Measurements from ENCODE around the gene ASF1B. TPM values are rescaled to one million over a fixed set of nuclear protein-coding genes. Genes with fewer than 3 reads are reported as not detected.
"Not testable (repeated sequence)": the region's sequence is repeated elsewhere in the genome, so short reads cannot be mapped to it uniquely, and the experiment has no call there.

Gene ASF1B
- total RNA-seq, 3 donors from 2014 or later (not counting 1 experiment from before 2014, with no cell fraction given), result 4.5 to 5.5 (median 4.8) TPM

GRCh38 chr19:14148751-14149410, 12.5 kb upstream of the ASF1B start:
- H3K4me3 ChIP-seq (ENCODE audit: low read length), result peak overlapping the region; percentile 21
- peaks cover 31% of the 10 kb centered on the region for H3K4me1 ChIP-seq (ENCODE audit: control insufficient read depth, insufficient read depth, low read length)
- ATAC-seq (no peak), DNase-seq (no peak)
- WGBS (ENCODE audit: insufficient coverage), result 73% methylated on average over 12 of the region's 13 CpGs
- TF ChIP-seq CTCF (IDR thresholded peaks at IDR 0.05), result no peak
- H3K27me3 ChIP-seq (ENCODE audit: control insufficient read depth, insufficient read depth, low read length), result no peaks in the 10 kb centered on the region
- intact Hi-C loops (cut with micrococcal nuclease), result loop anchor here (1.0 kb wide), 2 partner anchors 12 to 199 kb away; no protein-coding TSS in a partner anchor
- Mint-ChIP-seq H3K9me3 (no peaks in the 10 kb centered on the region), H3K27me3 (ENCODE audit: low read depth in 2 of 2) (no peaks in the 10 kb centered on the region), H3K36me3 (no peaks in the 10 kb centered on the region), H3K4me1 (peaks cover 23 to 37% of the 10 kb centered on the region in 2 donors), H3K4me3 (peak overlapping the region; percentile 87), H3K27ac (peak overlapping the region; percentile 92 to 97)
- H3K9me3 ChIP-seq (ENCODE audit: control insufficient read depth, insufficient read depth, low read length), result no peaks in the 10 kb centered on the region
- H3K27ac ChIP-seq (ENCODE audit: low read length), result peak overlapping the region; percentile 87
- H3K36me3 ChIP-seq (ENCODE audit: control insufficient read depth, insufficient read depth, low read length), result peaks cover 3% of the 10 kb centered on the region

GRCh38 chr19:14147797-14148605, 11.6 kb upstream of the ASF1B start:
- Histone ChIP-seq H3K27ac (ENCODE audit: low read length) (peak overlapping the region; percentile 87), H3K4me3 (ENCODE audit: low read length) (no peak overlapping the region), H3K27me3 (ENCODE audit: control insufficient read depth, insufficient read depth, low read length) (no peaks in the 10 kb centered on the region), H3K4me1 (ENCODE audit: control insufficient read depth, insufficient read depth, low read length) (peaks cover 31% of the 10 kb centered on the region), H3K9me3 (ENCODE audit: control insufficient read depth, insufficient read depth, low read length) (no peaks in the 10 kb centered on the region), H3K36me3 (ENCODE audit: control insufficient read depth, insufficient read depth, low read length) (peaks cover 3% of the 10 kb centered on the region)
- 64% methylated on average over 16 of the region's 20 CpGs for WGBS (ENCODE audit: insufficient coverage)
- H3K9me3 Mint-ChIP-seq, result no peaks in the 10 kb centered on the region
- peak overlapping the region; percentile 81 for H3K4me3 Mint-ChIP-seq
- intact Hi-C loops (cut with micrococcal nuclease), result loop anchor here (1.0 kb wide), 1 partner anchor 200 kb away; no protein-coding TSS in a partner anchor
- DNase-seq (peak; percentile 71 to 73), ATAC-seq (peak; percentile 84 to 91 (median 86))
- peaks cover 23 to 37% of the 10 kb centered on the region in 2 donors for H3K4me1 Mint-ChIP-seq
- peak overlapping the region; percentile 92 to 97 for H3K27ac Mint-ChIP-seq
- no peaks in the 10 kb centered on the region for H3K36me3 Mint-ChIP-seq
- TF ChIP-seq CTCF (IDR thresholded peaks at IDR 0.05), result peak; percentile 87
- no peaks in the 10 kb centered on the region for H3K27me3 Mint-ChIP-seq (ENCODE audit: low read depth in 2 of 2)

GRCh38 chr19:14146789-14147216, 10.4 kb upstream of the ASF1B start:
- no peak for TF ChIP-seq CTCF (IDR thresholded peaks at IDR 0.05)
- Mint-ChIP-seq H3K27me3 (ENCODE audit: low read depth in 2 of 2) (no peaks in the 10 kb centered on the region), H3K36me3 (no peaks in the 10 kb centered on the region), H3K4me3 (no peak overlapping the region), H3K4me1 (peaks cover 35 to 49% of the 10 kb centered on the region in 2 donors), H3K27ac (no peak overlapping the region), H3K9me3 (no peaks in the 10 kb centered on the region)
- WGBS (ENCODE audit: insufficient coverage), result 88% methylated on average over 7 of the region's 7 CpGs
- H3K4me1 ChIP-seq (ENCODE audit: control insufficient read depth, insufficient read depth, low read length), result peaks cover 31% of the 10 kb centered on the region
- DNase-seq (no peak), ATAC-seq (no peak)
- no peak overlapping the region for H3K4me3 ChIP-seq (ENCODE audit: low read length)
- H3K27ac ChIP-seq (ENCODE audit: low read length), result no peak overlapping the region
- no peaks in the 10 kb centered on the region for H3K27me3 ChIP-seq (ENCODE audit: control insufficient read depth, insufficient read depth, low read length)
- no peaks in the 10 kb centered on the region for H3K9me3 ChIP-seq (ENCODE audit: control insufficient read depth, insufficient read depth, low read length)
- intact Hi-C loops (cut with micrococcal nuclease), result no loop called here
- H3K36me3 ChIP-seq (ENCODE audit: control insufficient read depth, insufficient read depth, low read length), result no peaks in the 10 kb centered on the region

- H3K27me3 ChIP-seq (ENCODE audit: control insufficient read depth, insufficient read depth, low read length); intact Hi-C loops (cut with micrococcal nuclease); H3K36me3 Mint-ChIP-seq; DNase-seq; ATAC-seq; H3K4me3 Mint-ChIP-seq; H3K9me3 ChIP-seq (ENCODE audit: control insufficient read depth, insufficient read depth, low read length); H3K27me3 Mint-ChIP-seq (ENCODE audit: low read depth in 2 of 2); H3K36me3 ChIP-seq (ENCODE audit: control insufficient read depth, insufficient read depth, low read length); H3K9me3 Mint-ChIP-seq; H3K27ac ChIP-seq (ENCODE audit: low read length); H3K4me3 ChIP-seq (ENCODE audit: low read length); H3K27ac Mint-ChIP-seq: not testable (repeated sequence)
- 99% methylated on average over 9 of the region's 10 CpGs for WGBS (ENCODE audit: insufficient coverage)
- peaks cover 31% of the 10 kb centered on the region for H3K4me1 ChIP-seq (ENCODE audit: control insufficient read depth, insufficient read depth, low read length)
- peaks cover 37 to 51% of the 10 kb centered on the region in 2 donors for H3K4me1 Mint-ChIP-seq
Observed at GRCh38 chr19:14146169-14146568, 9.8 kb upstream of the ASF1B start.

All from natural killer cell (primary cell).